NAMALWA (cell line): ENCODE data around the gene EXOC6B.
"Not testable (repeated sequence)": the region's sequence is repeated elsewhere in the genome, so short reads cannot be mapped to it uniquely, and the experiment has no call there.

Experiments
- DNase-seq: peaks from one replicate; pipeline ENCODE4 v3.0.0-alpha.2; 2015; ENCODE audit warnings: low spot score

The EXOC6B gene

DNA sequence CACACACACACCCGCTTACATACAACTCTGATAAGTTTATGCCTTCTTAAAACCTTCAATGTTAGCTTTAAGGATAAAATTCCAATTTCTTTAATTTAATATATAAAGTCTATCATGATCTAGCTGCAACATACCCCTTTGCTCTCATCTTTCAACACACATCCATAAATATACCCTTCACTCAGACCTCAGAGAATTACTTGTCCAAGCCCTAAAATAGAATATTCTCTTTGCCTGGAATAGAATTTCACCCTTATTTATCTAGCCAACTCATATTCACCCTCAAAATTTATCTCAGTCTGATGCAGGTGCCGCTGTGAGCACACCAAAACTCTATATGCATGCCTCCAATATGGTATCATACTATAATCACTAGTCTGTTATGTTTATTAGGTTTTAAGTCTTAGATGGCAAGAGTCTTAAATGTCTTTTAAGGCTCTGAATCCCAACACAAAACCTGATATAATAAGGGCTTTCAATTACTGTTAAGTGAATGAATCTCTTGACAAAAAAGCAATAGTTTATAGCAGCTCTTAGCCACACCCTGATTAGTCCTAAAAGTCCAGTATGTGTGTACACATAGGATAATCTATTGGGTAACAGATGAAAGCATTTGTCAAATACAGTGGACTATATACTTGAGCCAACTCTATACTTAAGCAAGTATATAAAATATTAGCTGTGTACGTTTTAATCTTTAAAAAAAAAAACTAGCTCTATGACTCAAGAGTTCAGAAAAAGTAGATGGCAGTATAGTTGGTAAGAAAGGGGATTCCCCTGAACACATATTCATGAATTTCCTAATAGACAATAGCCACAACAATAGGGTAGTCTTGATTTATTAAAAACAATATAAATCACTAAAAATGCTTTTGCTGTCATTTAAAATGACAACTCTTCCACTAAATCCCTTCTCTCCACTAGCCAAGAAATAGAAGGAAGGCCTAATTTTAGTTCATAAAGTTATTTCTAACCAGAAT, 144.5 kb downstream of the EXOC6B start:
- no peak for DNase-seq

- no peak for DNase-seq
These were observed 147.8 kb downstream of the EXOC6B start for GRCh38 chr2:72678024-72678423.

- no peak for DNase-seq
These were observed 149.3 kb downstream of the EXOC6B start for GRCh38 chr2:72676341-72677025.

- DNase-seq: no peak
These were observed 150.6 kb downstream of the EXOC6B start for GRCh38 chr2:72674982-72675915.

DNA sequence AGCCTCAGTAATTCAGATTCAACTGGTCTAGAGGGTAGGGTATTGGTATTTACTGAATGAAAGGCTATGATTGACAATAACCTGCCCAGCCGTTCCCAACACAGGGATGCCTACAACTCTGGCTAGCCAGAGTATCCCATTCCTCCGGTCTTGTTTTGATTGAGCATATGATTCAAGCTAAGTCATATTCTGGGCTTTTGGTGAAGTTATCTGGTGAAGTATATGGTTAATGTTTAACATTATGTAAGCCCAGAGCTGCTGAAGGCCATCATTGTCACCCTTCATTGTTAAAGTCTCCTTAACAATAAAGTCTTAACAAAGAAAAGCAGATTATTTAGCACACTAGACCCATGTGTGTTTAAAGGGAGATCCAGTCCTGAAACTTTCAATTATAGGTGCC, 152.6 kb downstream of the EXOC6B start:
- DNase-seq: no peak

DNA sequence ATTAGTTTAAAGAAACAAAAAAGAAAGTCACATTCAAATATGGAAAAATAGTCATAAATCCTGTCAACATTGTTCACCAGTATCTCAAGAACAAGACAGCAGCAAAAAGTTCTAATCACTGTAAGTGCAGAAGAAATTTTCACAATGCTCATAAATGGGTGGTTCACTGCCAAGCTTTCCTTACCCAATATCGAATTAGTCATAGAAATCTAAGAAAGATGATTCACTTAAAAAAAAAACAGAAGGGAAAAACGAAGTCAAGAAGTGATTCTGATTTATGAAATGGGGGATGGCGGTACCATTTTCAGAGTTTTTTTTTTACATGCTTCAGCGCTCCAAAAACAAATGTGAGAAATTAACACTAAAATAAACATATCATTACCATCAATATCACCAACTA, 156.7 kb downstream of the EXOC6B start:
- no peak for DNase-seq

DNA sequence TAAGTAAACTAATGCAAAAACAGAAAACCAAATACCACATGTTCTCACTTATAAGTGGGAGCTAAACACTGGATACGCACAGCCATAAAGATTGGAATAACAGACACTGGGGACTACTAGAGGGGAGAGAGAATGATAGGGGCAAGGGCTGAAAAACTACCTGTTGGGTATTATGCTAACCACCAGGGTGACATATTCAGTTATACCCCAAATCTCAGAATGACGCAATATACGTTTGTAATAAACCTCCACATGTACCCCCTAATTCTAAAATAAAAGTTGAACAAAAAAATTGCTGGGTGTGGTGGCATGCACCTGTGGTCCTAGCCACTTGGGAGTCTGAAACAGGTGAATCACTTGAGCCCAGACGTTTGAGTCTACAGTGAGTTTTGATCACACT, 157.2 kb downstream of the EXOC6B start:
- no peak for DNase-seq

GRCh38 chr2:72665448-72665847, 160.4 kb downstream of the EXOC6B start:
- DNase-seq: no peak

GRCh38 chr2:72661985-72662384, 163.8 kb downstream of the EXOC6B start:
- no peak for DNase-seq

GRCh38 chr2:72649810-72650209, 176.0 kb downstream of the EXOC6B start:
- no peak for DNase-seq

DNA sequence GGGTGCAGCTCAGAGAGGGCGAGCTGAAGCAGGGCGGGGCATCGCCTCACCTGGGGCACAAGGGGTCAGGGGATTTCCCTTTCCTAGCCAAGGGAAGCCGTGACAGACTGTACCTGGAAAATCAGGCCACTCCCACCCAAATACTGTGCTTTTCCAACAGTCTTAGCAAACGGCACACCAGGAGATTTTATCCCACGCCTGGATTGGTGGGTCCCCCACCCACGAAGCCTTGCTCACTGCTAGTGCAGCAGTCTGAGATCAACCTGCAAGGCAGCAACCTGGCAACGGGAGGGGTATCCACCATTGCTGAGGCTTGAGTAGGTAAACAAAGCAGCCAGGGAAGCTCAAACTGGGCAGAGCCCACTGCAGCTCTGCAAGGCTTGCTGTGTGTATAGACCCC, 184.6 kb downstream of the EXOC6B start:
- not testable (repeated sequence) for DNase-seq

- no peak for DNase-seq
These were observed 187.1 kb downstream of the EXOC6B start for GRCh38 chr2:72638600-72639211.

- no peak for DNase-seq
These were observed 189.6 kb downstream of the EXOC6B start for GRCh38 chr2:72636210-72636609.

GRCh38 chr2:72630767-72631166, 195.1 kb downstream of the EXOC6B start:
- no peak for DNase-seq

- DNase-seq: no peak
These were observed 196.8 kb downstream of the EXOC6B start for GRCh38 chr2:72629062-72629461.

DNA sequence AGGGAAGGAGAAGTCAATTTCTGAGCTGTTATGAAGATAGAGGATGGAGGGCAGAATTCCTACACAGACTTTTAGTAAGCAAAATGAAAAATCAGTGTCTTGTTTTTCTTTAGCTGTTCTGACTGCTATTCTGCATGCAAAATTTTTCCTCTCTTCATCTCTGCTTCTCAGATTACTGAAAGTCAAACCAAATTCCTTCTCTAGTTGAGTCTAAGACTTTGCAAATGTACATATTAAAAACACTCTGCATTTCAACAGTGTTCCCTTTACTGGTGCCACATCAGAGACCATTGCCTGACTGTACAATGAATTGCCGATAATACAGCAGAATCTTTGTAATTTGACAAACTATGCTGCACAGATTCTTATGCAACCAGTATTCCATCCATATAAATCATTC, 198.8 kb downstream of the EXOC6B start:
- no peak for DNase-seq

DNA sequence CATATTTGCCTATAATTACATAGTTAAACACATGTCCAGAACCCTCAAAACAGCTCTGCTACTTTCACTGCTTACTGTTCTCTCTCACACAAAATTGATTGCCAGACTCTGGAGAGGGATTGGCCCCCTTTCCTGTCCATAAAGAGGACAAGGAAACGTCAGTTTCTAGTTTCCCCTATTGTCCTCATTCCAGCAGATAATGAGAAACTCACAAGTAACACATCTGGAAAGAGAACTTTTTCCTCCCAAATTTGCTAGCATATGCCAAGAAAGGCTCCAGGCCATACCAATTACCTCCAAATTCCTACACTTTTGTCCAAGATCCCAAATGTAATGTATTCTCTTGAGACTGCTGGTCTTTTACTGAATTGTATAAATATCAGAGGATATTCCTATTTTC, 200.5 kb downstream of the EXOC6B start:
- DNase-seq: no peak

GRCh38 chr2:72623481-72623880, 202.4 kb downstream of the EXOC6B start:
- DNase-seq: no peak

- no peak for DNase-seq
These were observed 206.2 kb downstream of the EXOC6B start for GRCh38 chr2:72619626-72620025.

- DNase-seq: no peak
These were observed 211.9 kb downstream of the EXOC6B start for GRCh38 chr2:72613931-72614330.

DNA sequence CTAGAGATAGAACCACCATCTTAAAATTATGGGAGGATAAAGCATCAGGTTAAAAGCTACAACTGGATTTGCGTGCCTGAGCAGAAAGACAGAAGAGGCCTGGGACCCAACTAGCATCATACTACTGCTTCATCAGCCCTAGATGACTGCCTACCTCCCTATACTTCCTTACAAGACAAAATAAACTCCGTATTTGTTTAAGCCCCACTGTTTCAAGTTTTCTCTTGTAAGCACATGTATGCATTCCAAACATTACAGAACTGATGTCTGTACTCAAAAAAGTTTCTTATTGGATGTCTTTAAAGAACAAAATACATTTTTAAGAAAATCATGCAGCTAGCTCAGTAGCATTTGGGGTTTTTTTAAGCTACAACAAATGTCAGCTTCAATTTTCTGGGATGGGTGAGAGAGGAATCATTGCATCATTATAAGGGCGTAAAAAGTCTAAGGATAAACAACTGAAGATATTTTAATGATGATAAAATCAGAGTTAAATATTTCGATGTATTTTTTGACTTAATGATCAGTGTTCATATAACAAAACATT, 213.1 kb downstream of the EXOC6B start:
- no peak for DNase-seq
